GM19455 (cell line): Measurements from ENCODE around the gene MGRN1.

Source experiments
- ATAC-seq: cut with Tn5 transposase; IDR thresholded peaks from one replicate; pipeline ENCODE4 v1.9.1; 2021; ENCODE audit not compliant: unreplicated experiment

The MGRN1 gene

GRCh38 chr16:4651827-4652226 lies 27.2 kb downstream of the MGRN1 start:
- ATAC-seq, result no peak

- ATAC-seq, result no peak
Measured at GRCh38 chr16:4652561-4652960, 27.9 kb downstream of the MGRN1 start.

- no peak for ATAC-seq
Measured at GRCh38 chr16:4654011-4654963, 29.7 kb downstream of the MGRN1 start.

- ATAC-seq, result no peak
Measured at GRCh38 chr16:4654964-4655590, 30.5 kb downstream of the MGRN1 start.

- ATAC-seq, result no peak
Measured at GRCh38 chr16:4655801-4656200, 31.2 kb downstream of the MGRN1 start.

- no peak for ATAC-seq
Measured at GRCh38 chr16:4656221-4656620, 31.6 kb downstream of the MGRN1 start.

- no peak for ATAC-seq
Measured at GRCh38 chr16:4656695-4657686, 32.4 kb downstream of the MGRN1 start.

- no peak for ATAC-seq
Measured at GRCh38 chr16:4659363-4660353, 35.0 kb downstream of the MGRN1 start.

- no peak for ATAC-seq
Measured at GRCh38 chr16:4660454-4661007, 35.9 kb downstream of the MGRN1 start.

GRCh38 chr16:4661661-4662060 lies 37.0 kb downstream of the MGRN1 start:
- no peak for ATAC-seq

GRCh38 chr16:4663465-4663776 lies 38.8 kb downstream of the MGRN1 start:
- ATAC-seq, result no peak

GRCh38 chr16:4663777-4664465 lies 39.3 kb downstream of the MGRN1 start:
- no peak for ATAC-seq

GRCh38 chr16:4664538-4665418 lies 40.2 kb downstream of the MGRN1 start:
- no peak for ATAC-seq

- ATAC-seq, result no peak
Measured at GRCh38 chr16:4666537-4667202, 42.0 kb downstream of the MGRN1 start.

GRCh38 chr16:4667203-4667963 lies 42.8 kb downstream of the MGRN1 start:
- no peak for ATAC-seq

- ATAC-seq, result no peak
Measured at GRCh38 chr16:4668313-4668960, 43.8 kb downstream of the MGRN1 start.
